ENCODE measurements around the gene NPR2.

The NPR2 gene

DNA sequence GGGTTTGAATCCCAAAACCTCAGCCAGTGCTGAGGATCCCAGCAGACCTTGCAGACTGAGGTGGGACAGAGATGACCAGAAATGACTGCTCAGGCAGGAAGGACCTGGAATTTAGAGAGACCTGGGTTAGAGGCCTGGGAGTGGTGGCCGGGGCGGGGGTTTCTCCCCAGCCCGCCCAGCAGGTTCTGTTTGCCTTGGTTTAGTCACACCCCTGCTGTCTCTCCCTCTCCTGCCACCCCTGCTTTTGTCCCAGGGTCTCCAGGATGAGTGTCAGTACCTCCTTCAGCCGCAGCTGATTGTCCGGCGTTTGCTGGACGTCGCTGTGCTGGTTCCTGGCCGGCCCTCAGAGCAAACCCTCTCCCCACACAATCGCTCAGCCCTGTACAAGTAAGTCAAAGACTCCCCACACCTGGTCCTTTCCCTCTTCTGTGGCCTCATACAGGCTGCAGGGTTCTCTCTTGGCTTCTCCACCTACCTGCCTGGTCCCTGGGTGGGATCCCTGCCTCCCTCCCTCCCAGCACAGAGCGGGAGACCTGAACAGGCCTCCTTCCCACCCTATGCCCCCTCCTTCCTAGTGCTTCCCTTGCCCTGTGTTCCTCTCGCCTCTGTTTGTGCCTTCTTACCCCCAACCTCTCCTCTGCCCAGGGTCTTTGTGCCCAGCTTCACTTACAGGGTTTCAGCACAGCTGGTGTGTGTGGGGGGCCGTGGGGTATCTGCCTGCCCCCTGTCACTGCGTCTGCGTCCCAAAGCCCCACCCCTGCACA lies 49.7 kb downstream of the NPR2 start:
- DNase-seq (ENCODE audit: low spot score): no peak
- TF ChIP-seq CTCF (IDR thresholded peaks at IDR 0.05; ENCODE audit: extremely low read depth, missing control alignments): no peak

DNA sequence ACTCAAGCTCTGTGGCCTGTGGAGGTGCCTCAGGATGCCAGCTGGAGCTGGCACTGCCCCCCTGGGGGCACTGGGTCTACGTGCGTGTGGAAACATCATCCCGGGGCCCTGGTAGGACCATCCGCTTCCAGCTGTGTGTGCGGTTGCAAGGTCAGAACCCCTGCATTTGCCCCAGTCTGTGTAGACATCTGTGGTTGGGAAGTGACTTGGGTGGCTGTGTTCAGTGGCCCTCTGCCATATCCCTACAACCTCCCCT lies 50.2 kb downstream of the NPR2 start:
- no peak for TF ChIP-seq CTCF (IDR thresholded peaks at IDR 0.05; ENCODE audit: extremely low read depth, missing control alignments)

DNA sequence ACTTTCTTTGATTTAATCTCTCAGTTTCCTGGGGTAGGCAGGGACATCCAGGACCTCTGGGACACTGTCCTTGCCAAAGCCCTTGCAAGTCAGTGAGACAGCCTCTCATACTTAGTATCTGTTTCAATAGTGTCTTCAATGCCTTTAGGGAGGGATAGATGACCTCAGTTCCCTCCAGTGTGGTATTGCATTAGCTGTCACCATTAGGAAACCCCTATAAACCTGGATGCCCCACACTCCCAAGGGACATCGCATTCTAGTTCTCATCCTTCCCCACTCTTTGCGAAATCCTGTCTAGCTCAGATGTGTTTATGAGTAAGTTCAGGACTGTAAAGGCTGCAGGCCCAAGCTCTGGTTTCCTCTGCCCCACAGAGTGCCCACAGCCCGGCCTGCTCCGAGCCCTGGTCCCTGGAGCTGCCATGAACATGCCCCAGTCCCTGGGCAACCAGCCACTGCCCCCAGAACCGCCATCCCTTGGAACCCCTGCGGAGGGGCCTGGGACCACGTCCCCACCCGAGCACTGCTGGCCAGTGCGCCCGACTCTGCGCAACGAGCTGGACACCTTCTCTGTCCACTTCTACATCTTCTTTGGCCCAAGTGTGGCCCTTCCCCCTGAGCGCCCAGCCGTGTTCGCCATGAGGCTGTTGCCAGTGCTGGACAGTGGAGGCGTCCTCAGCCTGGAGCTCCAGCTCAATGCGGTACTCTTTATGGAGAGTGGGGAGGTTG lies 50.8 kb downstream of the NPR2 start:
- DNase-seq (ENCODE audit: low spot score): no peak
- no peak for TF ChIP-seq CTCF (IDR thresholded peaks at IDR 0.05; ENCODE audit: extremely low read depth, missing control alignments)

More for the DNA sequence above, 50.2 kb downstream of the NPR2 start:
- no peak for DNase-seq (ENCODE audit: low spot score)

DNA sequence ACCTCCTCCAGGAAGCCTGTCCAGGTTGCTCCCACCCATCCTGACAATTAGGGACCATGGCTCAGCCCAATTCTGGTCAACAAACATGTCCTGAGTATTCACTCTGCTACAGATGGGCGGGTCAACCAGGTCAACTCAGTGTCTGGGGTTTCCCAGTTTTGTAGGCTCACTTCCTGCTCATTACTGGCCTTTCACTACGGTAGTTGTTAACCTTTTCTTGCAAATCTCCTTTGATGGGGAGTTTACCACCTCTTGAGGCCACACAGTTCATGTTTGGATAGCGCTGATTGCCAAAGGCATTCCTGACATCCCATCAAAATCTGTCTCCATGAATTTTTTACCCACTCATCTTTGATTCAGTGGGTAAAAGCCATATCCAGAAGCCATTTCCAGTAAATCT lies 51.4 kb downstream of the NPR2 start:
- DNase-seq (ENCODE audit: low spot score): peak; percentile 86

DNA sequence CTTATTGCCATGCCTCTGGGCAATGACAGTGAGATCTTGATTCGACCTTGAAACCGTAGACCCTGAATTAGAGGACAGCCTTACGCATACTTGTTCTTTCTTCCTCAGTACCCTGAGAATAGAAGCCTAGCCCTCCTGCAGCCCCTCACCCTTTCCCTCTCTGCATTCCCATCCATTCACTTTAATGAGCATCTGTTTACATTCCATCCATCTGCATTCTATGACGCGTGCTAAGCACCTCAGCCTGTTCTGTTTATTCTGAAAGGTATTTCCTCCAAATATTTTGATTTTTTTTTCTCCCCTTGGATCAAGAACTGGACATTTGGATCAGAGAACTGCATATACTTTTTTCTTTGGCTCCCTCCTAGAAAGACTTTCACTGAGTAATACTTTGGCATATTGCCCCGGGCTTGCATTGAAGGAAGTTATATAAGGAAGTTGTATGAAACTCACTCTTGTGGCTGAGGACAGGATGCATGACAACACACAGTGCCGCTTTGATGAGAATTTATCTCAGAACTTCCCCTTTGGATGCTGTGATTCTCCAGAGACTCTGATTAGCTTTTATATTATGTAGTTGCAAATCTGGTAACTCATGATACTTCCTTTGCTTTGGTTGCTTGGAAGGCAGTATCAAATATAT lies 53.4 kb downstream of the NPR2 start:
- no peak for TF ChIP-seq CTCF (IDR thresholded peaks at IDR 0.05; ENCODE audit: extremely low read depth, missing control alignments)
- peak; percentile 49 for DNase-seq (ENCODE audit: low spot score)

More for the DNA sequence above, 51.4 kb downstream of the NPR2 start:
- TF ChIP-seq CTCF (IDR thresholded peaks at IDR 0.05; ENCODE audit: extremely low read depth, missing control alignments): no peak

DNA sequence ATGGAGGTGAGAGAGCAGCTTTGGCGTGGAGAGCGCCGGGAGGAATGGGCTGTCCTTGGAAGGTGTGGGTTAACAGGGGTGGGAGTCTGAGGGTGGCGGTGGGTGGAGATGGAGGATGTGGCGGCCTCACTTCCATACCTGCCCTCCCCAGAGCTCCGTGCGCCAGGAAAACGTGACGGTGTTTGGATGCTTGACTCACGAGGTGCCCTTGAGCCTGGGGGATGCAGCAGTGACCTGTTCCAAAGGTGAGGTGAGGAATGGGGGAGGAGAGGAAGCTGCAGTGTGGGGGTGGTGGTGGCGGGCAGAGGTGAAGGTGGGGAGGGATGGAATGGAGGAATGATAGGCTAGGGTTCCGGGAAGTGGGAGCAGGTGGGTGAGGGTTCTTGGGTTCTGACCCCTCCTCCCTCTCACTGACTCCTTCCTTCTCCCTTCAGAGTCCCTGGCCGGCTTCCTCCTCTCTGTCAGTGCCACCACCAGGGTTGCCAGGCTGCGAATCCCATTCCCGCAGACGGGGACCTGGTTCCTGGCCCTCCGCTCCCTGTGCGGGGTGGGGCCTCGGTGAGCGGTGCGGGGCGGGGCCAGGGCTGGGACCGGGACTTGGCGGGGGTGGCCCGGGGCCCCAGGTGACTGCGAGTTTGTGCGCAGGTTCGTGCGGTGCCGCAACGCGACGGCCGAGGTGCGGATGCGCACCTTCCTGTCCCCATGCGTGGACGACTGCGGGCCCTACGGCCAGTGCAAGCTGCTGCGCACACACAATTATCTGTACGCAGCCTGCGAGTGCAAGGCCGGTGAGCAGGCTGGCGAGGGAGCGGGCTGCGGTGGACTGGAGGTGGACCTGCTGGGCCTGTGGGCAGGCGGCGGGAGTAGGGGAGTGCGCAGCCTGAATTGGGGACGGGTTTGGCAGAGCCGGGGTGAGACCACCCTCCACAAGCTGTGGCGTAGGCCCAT lies 54.7 kb downstream of the NPR2 start:
- DNase-seq (ENCODE audit: low spot score): peak; percentile 47
- TF ChIP-seq CTCF (IDR thresholded peaks at IDR 0.05; ENCODE audit: extremely low read depth, missing control alignments): no peak

All from GM20000 (cell line).